Measurements from ENCODE around the gene C10orf71.

The C10orf71 gene

DNA sequence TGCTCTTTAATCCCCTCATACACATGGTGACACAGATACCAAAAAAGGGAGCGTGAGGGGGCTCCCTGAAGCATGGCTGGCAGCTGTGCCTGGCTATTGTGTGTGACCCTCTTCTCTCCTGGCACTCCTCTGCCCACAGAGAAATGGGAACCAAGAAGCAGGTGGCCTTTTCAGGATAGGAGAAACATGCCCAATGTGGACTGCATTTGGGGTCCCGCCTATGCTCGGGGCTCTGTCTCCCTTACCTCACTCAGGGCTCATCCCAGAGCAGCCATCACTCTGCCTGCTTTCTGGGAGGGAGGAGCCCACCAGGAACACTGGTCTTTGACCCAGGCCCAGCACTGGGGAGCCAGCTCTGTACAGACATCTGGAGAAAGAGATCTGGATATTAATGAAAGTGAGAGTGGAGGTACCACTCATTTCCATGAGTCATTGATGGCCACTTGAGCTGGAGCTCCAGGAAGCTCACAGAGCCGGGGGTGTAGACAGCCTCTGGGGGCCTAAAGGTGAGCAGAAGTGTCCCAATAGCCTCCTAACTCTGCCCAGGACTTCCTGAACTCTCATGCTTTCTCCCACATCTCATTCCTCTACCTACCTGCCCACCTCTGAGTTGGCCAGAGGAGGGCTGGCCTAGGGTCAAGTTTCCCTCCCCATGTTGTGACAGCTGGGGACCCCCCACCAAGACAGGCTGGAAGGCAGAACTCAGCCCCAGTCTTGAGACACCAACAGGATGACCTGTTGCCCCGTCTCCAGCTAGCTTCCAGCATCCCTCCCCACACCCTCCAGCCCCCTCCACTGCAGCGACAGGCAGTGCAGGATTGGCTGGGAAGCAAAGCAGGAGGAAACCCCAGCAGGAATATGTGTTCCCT, 54.3 kb downstream of the C10orf71 start:
- DNase-seq (ENCODE audit: insufficient read length, low spot score) = no peak
- no peak for FAIRE-seq
- TF ChIP-seq, protein P1, sequence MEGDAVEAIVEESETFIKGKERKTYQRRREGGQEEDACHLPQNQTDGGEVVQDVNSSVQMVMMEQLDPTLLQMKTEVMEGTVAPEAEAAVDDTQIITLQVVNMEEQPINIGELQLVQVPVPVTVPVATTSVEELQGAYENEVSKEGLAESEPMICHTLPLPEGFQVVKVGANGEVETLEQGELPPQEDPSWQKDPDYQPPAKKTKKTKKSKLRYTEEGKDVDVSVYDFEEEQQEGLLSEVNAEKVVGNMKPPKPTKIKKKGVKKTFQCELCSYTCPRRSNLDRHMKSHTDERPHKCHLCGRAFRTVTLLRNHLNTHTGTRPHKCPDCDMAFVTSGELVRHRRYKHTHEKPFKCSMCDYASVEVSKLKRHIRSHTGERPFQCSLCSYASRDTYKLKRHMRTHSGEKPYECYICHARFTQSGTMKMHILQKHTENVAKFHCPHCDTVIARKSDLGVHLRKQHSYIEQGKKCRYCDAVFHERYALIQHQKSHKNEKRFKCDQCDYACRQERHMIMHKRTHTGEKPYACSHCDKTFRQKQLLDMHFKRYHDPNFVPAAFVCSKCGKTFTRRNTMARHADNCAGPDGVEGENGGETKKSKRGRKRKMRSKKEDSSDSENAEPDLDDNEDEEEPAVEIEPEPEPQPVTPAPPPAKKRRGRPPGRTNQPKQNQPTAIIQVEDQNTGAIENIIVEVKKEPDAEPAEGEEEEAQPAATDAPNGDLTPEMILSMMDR (IDR thresholded peaks at IDR 0.05; ENCODE audit: insufficient read depth, missing control alignments) = no peak

DNA sequence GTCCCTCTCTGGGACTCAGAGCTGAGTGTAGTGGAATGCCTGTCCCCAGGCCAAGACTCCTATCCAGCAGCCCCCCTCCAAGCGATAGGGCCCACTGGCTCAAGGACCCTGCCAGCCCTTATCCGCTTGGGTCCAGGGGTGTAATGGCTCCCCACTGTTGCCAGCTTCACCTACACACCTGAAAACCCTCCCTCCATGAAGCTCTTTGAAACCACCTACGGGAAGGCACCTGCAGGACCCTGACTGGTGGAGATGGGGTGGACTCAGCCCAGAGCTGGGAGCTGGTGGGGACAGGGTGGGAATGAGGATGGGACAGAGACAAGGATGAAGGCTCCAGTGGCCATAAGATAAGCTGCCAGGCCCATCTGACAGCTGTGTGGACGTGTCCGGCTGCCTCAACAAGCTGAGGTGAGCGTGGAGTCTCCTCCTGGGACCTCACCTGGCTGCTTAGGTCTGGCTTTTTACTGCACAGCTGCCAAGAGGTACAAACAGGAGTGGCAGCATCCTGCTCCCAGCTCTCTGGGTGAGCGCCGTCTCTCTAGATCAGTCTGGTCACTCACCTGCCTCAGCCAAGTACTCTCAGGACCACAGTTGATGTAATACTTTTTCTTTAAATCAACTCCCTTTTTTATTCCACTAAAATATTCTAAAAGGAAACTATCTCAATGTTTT, 55.1 kb downstream of the C10orf71 start:
- FAIRE-seq (no peak), DNase-seq (ENCODE audit: insufficient read length, low spot score) (no peak)
- TF ChIP-seq, protein P1 (IDR thresholded peaks at IDR 0.05; ENCODE audit: insufficient read depth, missing control alignments) = no peak

DNA sequence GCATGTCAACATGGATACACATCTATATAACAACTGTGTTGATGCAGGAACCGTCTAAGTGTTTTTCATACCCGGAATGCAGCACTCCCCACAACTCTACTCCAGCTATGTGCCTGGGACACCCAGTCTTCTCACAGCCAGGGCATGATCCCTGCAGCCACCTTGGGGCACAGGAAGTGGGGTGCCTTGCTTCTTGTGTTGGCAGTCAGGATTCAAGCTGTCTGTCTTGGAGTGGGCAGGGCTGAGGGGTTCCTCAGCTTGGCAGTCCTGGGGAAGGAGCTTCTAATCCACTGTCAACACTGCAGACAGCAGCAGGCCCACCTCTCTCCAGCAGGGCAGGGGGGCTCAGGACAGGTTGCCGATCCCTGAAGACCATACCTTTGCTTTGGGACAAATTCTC, 55.6 kb downstream of the C10orf71 start:
- TF ChIP-seq, protein P1 (IDR thresholded peaks at IDR 0.05; ENCODE audit: insufficient read depth, missing control alignments) = no peak
- no peak for FAIRE-seq
- DNase-seq (ENCODE audit: insufficient read length, low spot score) = no peak

DNA sequence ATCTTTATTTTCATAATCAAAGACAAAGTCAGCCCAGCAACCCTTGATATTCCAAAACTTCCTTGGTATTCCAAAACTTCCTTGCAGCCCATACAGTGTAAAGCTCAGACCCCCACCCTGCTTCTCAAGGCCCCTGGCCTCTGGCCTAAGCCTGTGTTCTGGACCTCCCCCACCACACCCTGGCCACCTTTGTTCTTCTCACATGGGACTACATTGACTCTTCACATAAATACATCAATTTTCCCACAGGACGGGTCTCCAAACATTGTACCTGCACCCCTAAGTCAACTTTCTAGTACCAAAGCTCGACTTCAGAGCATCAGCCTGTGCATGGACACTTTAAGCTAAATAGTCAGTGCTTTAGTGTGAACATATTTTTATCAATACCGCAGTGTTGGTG, 56.3 kb downstream of the C10orf71 start:
- DNase-seq (ENCODE audit: insufficient read length, low spot score) (no peak), FAIRE-seq (no peak)
- TF ChIP-seq, protein P1 (IDR thresholded peaks at IDR 0.05; ENCODE audit: insufficient read depth, missing control alignments) = no peak

DNA sequence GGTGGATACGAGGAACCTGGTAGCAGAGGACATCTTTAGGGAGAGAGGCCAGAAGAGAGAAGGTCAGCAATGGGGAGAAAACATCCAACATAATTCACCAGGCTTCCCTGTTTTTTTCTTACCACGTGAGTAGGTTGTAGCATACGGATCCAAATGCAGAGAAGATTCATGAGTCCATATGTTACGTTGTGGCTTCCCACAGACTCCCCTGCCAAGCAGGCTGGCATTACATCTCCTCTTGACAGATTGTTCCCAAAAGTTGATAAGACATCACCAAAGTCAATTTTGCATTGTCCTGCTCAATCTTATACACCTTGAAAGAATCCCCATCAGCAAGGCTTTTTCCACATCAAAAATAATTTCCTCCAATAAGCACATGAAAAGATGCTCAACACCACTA, 57.2 kb downstream of the C10orf71 start:
- TF ChIP-seq, protein P1 (IDR thresholded peaks at IDR 0.05; ENCODE audit: insufficient read depth, missing control alignments) = no peak
- FAIRE-seq = no peak
- no peak for DNase-seq (ENCODE audit: insufficient read length, low spot score)

DNA sequence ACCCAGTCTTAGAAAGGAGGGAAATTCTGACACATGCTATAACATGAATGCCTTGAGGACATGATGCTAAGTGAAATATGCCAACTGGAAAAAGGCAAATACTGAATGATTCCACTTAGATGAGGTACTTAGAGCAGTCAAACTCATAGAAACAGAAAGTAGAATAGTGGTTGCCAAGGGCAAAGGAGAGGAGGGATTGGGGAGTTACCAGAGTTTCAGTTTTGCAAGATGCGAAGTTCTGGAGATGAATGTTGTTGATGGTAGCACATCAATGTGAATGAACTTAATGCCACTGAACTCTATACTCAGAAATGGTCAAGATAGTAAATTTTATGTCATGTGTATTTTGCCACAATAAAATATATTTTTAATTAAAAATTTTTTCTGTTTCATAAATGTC, 58.0 kb downstream of the C10orf71 start:
- no peak for FAIRE-seq

More for the DNA sequence above, 58.0 kb downstream of the C10orf71 start:
- no peak for DNase-seq (ENCODE audit: insufficient read length, low spot score)
- TF ChIP-seq, protein P1 (IDR thresholded peaks at IDR 0.05; ENCODE audit: insufficient read depth, missing control alignments) = no peak

Measured in D721Med (cell line).